Immature natural killer cell (primary cell): ENCODE measurements around the gene BANF2. TPM values are rescaled to one million over a fixed set of nuclear protein-coding genes. Genes with fewer than 3 reads are reported as not detected.

ENCODE experiments used
- polyA plus RNA-seq, 3 donors: library from polyadenylated mRNA; unstranded; fragments of 300-500 nt; fragmentation: Illumina TruSeq; gene quantifications; one replicate each; pipeline ENCODE4 v1.2.3, GENCODE V29; 2021

Gene BANF2
- polyA plus RNA-seq, 3 donors from 2014 or later = not detected

Other genes with a start within 250 kb of the BANF2 start
- 1 to 10 TPM; 4.8 to 6.6 (median 5.8) TPM for gene BFSP1, start 168.6 kb upstream of the BANF2 start, polyA plus RNA-seq
- gene DSTN, start 129.9 kb upstream of the BANF2 start, polyA plus RNA-seq = 100 to 1,000 TPM; 157 to 226 (median 225) TPM
- 10 to 100 TPM in 1 of 3 donors, 1 to 10 TPM in 2; 4.1 to 39.0 (median 5.7) TPM for gene RRBP1, start 17.7 kb upstream of the BANF2 start, polyA plus RNA-seq